Rectal smooth muscle tissue (tissue), 1 donor: ENCODE results near the gene SRSF6.
"Not testable (repeated sequence)": the region's sequence is repeated elsewhere in the genome, so short reads cannot be mapped to it uniquely, and the experiment has no call there.

Experiments used
- H3K27ac ChIP-seq: one replicate; pipeline ENCODE4 v1.7.0; 2013; ENCODE audit warnings: low read depth, low read length, inconsistent platforms
- H3K27me3 ChIP-seq: one replicate; pipeline ENCODE4 v1.7.0; 2013; ENCODE audit warnings: low read length; ENCODE audit not compliant: control insufficient read depth, insufficient read depth
- H3K36me3 ChIP-seq: one replicate; pipeline ENCODE4 v1.7.0; 2013; ENCODE audit warnings: low read length; ENCODE audit not compliant: control insufficient read depth, insufficient read depth
- H3K4me1 ChIP-seq: one replicate; pipeline ENCODE4 v1.7.0; 2013; ENCODE audit warnings: low read length; ENCODE audit not compliant: control insufficient read depth, insufficient read depth
- H3K4me3 ChIP-seq: one replicate; pipeline ENCODE4 v1.7.0; 2013; ENCODE audit warnings: low read length
- H3K9ac ChIP-seq: one replicate; pipeline ENCODE4 v1.7.0; 2013; ENCODE audit warnings: low read length

Gene SRSF6

GRCh38 chr20:43456252-43456651, 1.4 kb upstream of the SRSF6 start:
- Histone ChIP-seq H3K4me1 (peaks cover 13% of the 10 kb centered on the region), H3K36me3 (peaks cover 12% of the 10 kb centered on the region)
- not testable (repeated sequence) for H3K27me3 ChIP-seq, H3K9ac ChIP-seq, H3K27ac ChIP-seq, H3K4me3 ChIP-seq

- peaks cover 13% of the 10 kb centered on the region for H3K4me1 ChIP-seq
- H3K4me3 ChIP-seq, result peak overlapping the region; percentile 94
- H3K27ac ChIP-seq, result peak overlapping the region; percentile 100
- peak overlapping the region; percentile 66 for H3K9ac ChIP-seq
- H3K36me3 ChIP-seq, result peaks cover 12% of the 10 kb centered on the region
- no peaks in the 10 kb centered on the region for H3K27me3 ChIP-seq
These were observed 672 bp upstream of the SRSF6 start for GRCh38 chr20:43456809-43457639.

DNA sequence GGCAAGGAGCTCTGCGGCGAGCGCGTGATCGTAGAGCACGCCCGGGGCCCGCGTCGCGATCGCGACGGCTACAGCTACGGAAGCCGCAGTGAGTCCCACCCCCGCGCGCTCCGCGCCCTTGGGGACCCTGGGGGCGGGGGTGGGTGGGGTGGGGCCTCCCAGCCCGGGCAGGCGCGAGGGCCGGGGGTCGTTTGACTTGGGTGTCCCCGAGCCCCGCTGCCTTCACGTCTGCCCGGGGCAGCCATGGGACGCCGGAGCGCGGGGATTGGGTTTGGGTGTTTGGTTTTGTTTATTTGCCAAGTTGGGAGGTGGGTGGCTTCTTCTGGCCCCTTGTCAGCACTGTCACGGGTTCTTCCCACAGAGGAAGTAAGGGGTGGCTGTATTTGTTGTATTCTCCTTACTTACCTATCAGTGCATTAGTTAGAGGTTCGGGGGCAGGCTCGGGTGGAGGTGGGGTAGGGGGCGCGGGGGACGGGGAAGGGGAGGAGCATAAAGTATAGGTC, 777 bp downstream of the SRSF6 start:
- H3K27ac ChIP-seq, result peak overlapping the region; percentile 100
- peaks cover 13% of the 10 kb centered on the region for H3K4me1 ChIP-seq
- H3K36me3 ChIP-seq, result peaks cover 22% of the 10 kb centered on the region
- no peaks in the 10 kb centered on the region for H3K27me3 ChIP-seq
- peak overlapping the region; percentile 45 for H3K9ac ChIP-seq
- H3K4me3 ChIP-seq, result peak overlapping the region; percentile 94

- Histone ChIP-seq H3K9ac (no peak overlapping the region), H3K4me1 (peaks cover 13% of the 10 kb centered on the region), H3K27me3 (no peaks in the 10 kb centered on the region), H3K36me3 (peaks cover 25% of the 10 kb centered on the region), H3K4me3 (peak overlapping the region; percentile 94), H3K27ac (peak overlapping the region; percentile 2)
These were observed 1.6 kb downstream of the SRSF6 start for GRCh38 chr20:43459022-43459942.

DNA sequence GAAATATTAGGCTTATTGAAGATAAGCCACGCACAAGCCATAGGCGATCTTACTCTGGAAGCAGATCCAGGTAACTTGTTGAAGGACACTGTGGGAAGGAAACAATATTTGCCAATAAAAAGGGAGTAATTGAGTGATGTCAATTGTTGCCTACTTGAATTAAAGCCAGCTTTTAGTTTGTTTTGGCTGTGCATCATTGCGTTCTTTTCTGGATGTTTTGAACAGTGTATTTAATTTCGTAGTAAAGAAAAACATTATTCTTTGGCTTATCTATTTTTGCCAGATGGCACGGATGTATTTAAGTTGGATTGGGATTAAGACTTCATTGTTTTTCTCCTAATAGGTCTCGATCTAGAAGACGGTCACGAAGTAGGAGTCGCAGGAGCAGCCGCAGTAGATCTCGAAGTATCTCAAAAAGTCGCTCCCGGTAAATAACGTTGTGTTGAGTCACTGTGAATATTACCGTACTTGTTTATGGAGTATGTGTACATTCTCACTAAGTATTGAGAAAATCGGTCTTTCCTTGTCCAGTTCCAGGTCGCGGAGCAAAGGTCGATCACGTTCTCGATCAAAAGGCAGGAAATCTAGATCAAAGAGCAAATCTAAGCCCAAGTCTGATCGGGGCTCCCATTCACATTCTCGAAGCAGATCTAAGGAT, 2.6 kb downstream of the SRSF6 start:
- H3K36me3 ChIP-seq, result peaks cover 25% of the 10 kb centered on the region
- no peaks in the 10 kb centered on the region for H3K27me3 ChIP-seq
- H3K27ac ChIP-seq, result no peak overlapping the region
- no peak overlapping the region for H3K9ac ChIP-seq
- H3K4me3 ChIP-seq, result no peak overlapping the region
- peaks cover 13% of the 10 kb centered on the region for H3K4me1 ChIP-seq

- Histone ChIP-seq H3K4me3 (no peak overlapping the region), H3K36me3 (peaks cover 25% of the 10 kb centered on the region), H3K9ac (no peak overlapping the region), H3K27ac (no peak overlapping the region), H3K27me3 (no peaks in the 10 kb centered on the region), H3K4me1 (peaks cover 13% of the 10 kb centered on the region)
These were observed 3.1 kb downstream of the SRSF6 start for GRCh38 chr20:43460830-43461200.

GRCh38 chr20:43461894-43462659, 4.4 kb downstream of the SRSF6 start:
- Histone ChIP-seq H3K27me3 (no peaks in the 10 kb centered on the region), H3K36me3 (peaks cover 25% of the 10 kb centered on the region), H3K9ac (no peak overlapping the region), H3K4me1 (peaks cover 8% of the 10 kb centered on the region), H3K27ac (no peak overlapping the region), H3K4me3 (no peak overlapping the region)

DNA sequence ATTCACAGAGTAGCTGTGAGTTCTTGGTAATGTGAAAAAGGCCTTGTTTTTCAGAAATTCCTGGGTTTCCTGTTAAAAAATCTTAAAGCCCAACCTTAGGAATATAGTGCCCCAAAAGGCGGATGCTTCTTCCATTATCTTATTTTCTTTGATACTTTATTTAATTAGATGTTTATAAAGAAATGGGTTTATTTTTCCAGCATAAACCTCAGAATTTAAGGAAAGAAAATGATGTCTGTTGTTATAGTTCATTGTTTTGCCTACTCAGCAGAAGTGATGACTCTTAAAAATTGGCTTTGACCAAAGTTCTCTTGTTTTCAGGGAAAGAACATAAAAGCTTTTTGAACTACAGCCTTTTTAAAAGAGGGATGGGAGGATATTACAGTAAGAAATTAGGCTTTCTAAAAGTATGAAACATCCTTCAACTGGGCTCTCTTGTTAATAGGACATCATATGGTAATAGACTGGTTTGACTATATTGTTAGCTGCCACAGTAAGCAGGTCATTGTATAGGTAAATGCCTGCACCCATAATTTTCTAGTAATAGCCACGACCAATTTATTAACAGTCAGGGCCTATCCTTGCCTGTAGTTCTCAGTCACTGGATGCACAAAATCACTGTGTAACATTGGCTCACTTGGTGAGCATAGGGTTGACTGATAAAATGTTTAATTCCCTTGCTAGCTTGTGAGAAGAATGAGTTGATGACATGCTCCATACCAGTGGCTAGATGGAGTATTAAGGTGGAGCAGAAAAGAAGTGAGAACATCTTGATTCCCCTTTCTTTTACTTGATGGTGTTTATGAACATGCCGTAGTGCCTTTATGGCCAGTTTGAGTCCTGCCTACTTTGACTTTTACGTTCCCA, 5.2 kb downstream of the SRSF6 start:
- H3K4me3 ChIP-seq, result no peak overlapping the region
- peaks cover 25% of the 10 kb centered on the region for H3K36me3 ChIP-seq
- H3K4me1 ChIP-seq, result peaks cover 8% of the 10 kb centered on the region
- H3K9ac ChIP-seq, result no peak overlapping the region
- no peaks in the 10 kb centered on the region for H3K27me3 ChIP-seq
- H3K27ac ChIP-seq, result no peak overlapping the region

GRCh38 chr20:43463527-43464218, 6.0 kb downstream of the SRSF6 start:
- peaks cover 8% of the 10 kb centered on the region for H3K4me1 ChIP-seq
- no peak overlapping the region for H3K27ac ChIP-seq
- peaks cover 29% of the 10 kb centered on the region for H3K36me3 ChIP-seq
- no peak overlapping the region for H3K4me3 ChIP-seq
- no peaks in the 10 kb centered on the region for H3K27me3 ChIP-seq
- no peak overlapping the region for H3K9ac ChIP-seq

DNA sequence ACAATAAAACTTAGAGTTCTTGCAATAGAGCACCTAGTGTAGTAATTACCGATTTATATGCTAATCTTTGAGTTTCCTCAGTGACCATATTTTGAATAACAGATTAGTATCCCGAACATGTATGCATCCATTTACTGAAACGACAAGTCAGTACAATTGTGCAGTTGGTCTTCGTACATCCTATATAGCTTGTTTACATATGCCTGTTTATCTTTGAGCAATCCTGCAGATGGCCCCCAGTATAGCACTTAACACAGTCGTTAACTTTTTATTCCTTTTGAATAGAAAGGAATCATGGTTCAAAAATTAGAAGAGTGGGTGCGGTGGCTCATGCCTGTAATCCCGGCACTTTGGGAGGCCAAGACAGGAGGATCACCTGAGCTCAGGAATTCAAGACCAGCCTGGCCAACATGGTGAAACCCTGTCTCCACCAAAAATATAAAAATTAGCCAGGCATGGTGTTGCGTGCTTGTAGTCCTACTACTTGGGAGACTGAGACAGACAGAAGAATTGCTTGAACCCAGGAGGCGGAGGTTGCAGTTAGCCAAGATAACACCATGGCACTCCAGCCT, 6.6 kb downstream of the SRSF6 start:
- Histone ChIP-seq H3K4me3 (no peak overlapping the region), H3K27ac (no peak overlapping the region), H3K27me3 (no peaks in the 10 kb centered on the region), H3K9ac (no peak overlapping the region), H3K36me3 (peaks cover 31% of the 10 kb centered on the region), H3K4me1 (peaks cover 4% of the 10 kb centered on the region)
